HEK293 (cell line): ENCODE results near the gene HIP1.
A peak's percentile ranks its signal among the peaks of the same experiment; 100 is the strongest.

ENCODE experiments used
- CTCF ChIA-PET: fragments of 350-600 bp; formaldehyde crosslinking; extraction: SDS; loops from one replicate; lab custom pipeline; 2021; ENCODE audit warnings: antibody characterized with exemption; lab: Yijun Ruan, JAX
- POLR2A ChIA-PET: fragments of 300-600 bp; formaldehyde crosslinking; extraction: SDS; loops from one replicate; lab custom pipeline; 2020; ENCODE audit warnings: antibody characterized with exemption, inconsistent platforms; lab: Yijun Ruan, JAX
- H3K27ac ChIP-seq: fragments of 200-500 bp; sonication (Bioruptor generic); 2 replicates; pipeline ENCODE4 v1.5.1; 2014; ENCODE audit warnings: low read depth, low read length, control low read depth, inconsistent platforms; ENCODE audit errors: extremely low read depth
- H3K36me3 ChIP-seq, 2 experiments: fragments of 200-500 bp in 1 of 2; sonication (Bioruptor generic) in 1 of 2; 1 replicate in 1 of 2; 2 replicates in 1 of 2; pipeline ENCODE4 v1.5.1; 2014 to 2017; ENCODE audit warnings: inconsistent platforms in 2 of 2, low read length in 2 of 2; ENCODE audit not compliant: control insufficient read depth in 2 of 2, insufficient read depth in 1 of 2
- H3K4me1 ChIP-seq: fragments of 200-500 bp; sonication (Bioruptor generic); 2 replicates; pipeline ENCODE4 v1.5.1; 2014; ENCODE audit warnings: mild to moderate bottlenecking, low read length, inconsistent platforms; ENCODE audit not compliant: control insufficient read depth, insufficient read depth
- H3K4me3 ChIP-seq: 2 replicates; pipeline ENCODE4 v1.5.1; 2011; ENCODE audit warnings: low read depth, mild to moderate bottlenecking, control low read depth, low read length, moderate library complexity
- H3K9me3 ChIP-seq: fragments of 200-500 bp; sonication (Bioruptor generic); 2 replicates; pipeline ENCODE4 v1.5.1; 2014; ENCODE audit warnings: low read depth, low read length, inconsistent platforms; ENCODE audit not compliant: control insufficient read depth, insufficient read depth
- HOXC10 ChIP-seq: sonication (generic); formaldehyde crosslinking; IDR thresholded peaks from 2 replicates; pipeline ENCODE4 v1.8.1; 2023; ENCODE audit warnings: mild to moderate bottlenecking, missing genetic modification reagents
- KLF10 ChIP-seq: fragments of 450-650 bp; IDR thresholded peaks from 2 replicates; pipeline ENCODE4 v1.5.1; 2018; ENCODE audit warnings: missing biosample characterization, mild to moderate bottlenecking, missing genetic modification characterization
- KLF7 ChIP-seq: fragments of 450-650 bp; formaldehyde crosslinking; IDR thresholded peaks from 2 replicates; pipeline ENCODE4 v1.5.1; 2016; ENCODE audit warnings: missing biosample characterization, missing genetic modification characterization, borderline replicate concordance
- TRIM28 ChIP-seq: IDR thresholded peaks from 2 replicates; pipeline ENCODE4 v1.6.1; 2011; ENCODE audit warnings: low read length, control low read depth, borderline replicate concordance
- WT1 ChIP-seq: fragments of 450-650 bp; formaldehyde crosslinking; IDR thresholded peaks from 2 replicates; pipeline ENCODE4 v1.5.1; 2016; ENCODE audit warnings: missing biosample characterization, missing genetic modification characterization
- ZBTB21 ChIP-seq: fragments of 450-650 bp; formaldehyde crosslinking; IDR thresholded peaks from 2 replicates; pipeline ENCODE4 v1.5.1; 2017; ENCODE audit warnings: missing biosample characterization, missing genetic modification characterization
- ZIC2 ChIP-seq: fragments of 450-650 bp; formaldehyde crosslinking; IDR thresholded peaks from 2 replicates; pipeline ENCODE4 v1.5.1; 2016; ENCODE audit warnings: missing biosample characterization, missing genetic modification characterization
- ZNF121 ChIP-seq: fragments of 450-650 bp; formaldehyde crosslinking; IDR thresholded peaks from 2 replicates; pipeline ENCODE4 v1.5.1; 2016; ENCODE audit warnings: missing biosample characterization, missing genetic modification characterization
- ZNF169 ChIP-seq: fragments of 450-650 bp; formaldehyde crosslinking; IDR thresholded peaks from 2 replicates; pipeline ENCODE4 v1.5.1; 2016; ENCODE audit warnings: missing biosample characterization, missing genetic modification characterization
- ZNF175 ChIP-seq: fragments of 450-650 bp; formaldehyde crosslinking; IDR thresholded peaks from 2 replicates; pipeline ENCODE4 v1.5.1; 2016; ENCODE audit warnings: missing biosample characterization, missing genetic modification characterization
- ZNF184 ChIP-seq: fragments of 450-650 bp; IDR thresholded peaks from 2 replicates; pipeline ENCODE4 v1.5.1; 2018; ENCODE audit warnings: missing biosample characterization, mild to moderate bottlenecking, missing genetic modification characterization
- ZNF248 ChIP-seq: fragments of 450-650 bp; formaldehyde crosslinking; IDR thresholded peaks from 2 replicates; pipeline ENCODE4 v1.5.1; 2017; ENCODE audit warnings: missing biosample characterization, missing genetic modification characterization
- ZNF302 ChIP-seq: fragments of 450-650 bp; formaldehyde crosslinking; IDR thresholded peaks from 2 replicates; pipeline ENCODE4 v1.5.1; 2016; ENCODE audit warnings: missing biosample characterization, missing genetic modification characterization, low read depth
- ZNF394 ChIP-seq: fragments of 450-650 bp; formaldehyde crosslinking; IDR thresholded peaks from 2 replicates; pipeline ENCODE4 v1.5.1; 2016; ENCODE audit warnings: missing biosample characterization, missing genetic modification characterization, mild to moderate bottlenecking, moderate library complexity, borderline replicate concordance
- ZNF433 ChIP-seq: fragments of 450-650 bp; formaldehyde crosslinking; IDR thresholded peaks from 2 replicates; pipeline ENCODE4 v1.5.1; 2016; ENCODE audit warnings: missing biosample characterization, missing genetic modification characterization, low read depth
- ZNF473 ChIP-seq: fragments of 450-650 bp; formaldehyde crosslinking; IDR thresholded peaks from 2 replicates; pipeline ENCODE4 v1.5.1; 2017; ENCODE audit warnings: missing biosample characterization, missing genetic modification characterization
- ZNF521 ChIP-seq: fragments of 450-650 bp; formaldehyde crosslinking; IDR thresholded peaks from 2 replicates; pipeline ENCODE4 v1.5.1; 2017; ENCODE audit warnings: missing biosample characterization, mild to moderate bottlenecking, missing genetic modification characterization
- ZNF548 ChIP-seq: fragments of 450-650 bp; formaldehyde crosslinking; IDR thresholded peaks from 2 replicates; pipeline ENCODE4 v1.5.1; 2016; ENCODE audit warnings: missing biosample characterization, missing genetic modification characterization
- ZNF621 ChIP-seq: fragments of 450-650 bp; formaldehyde crosslinking; IDR thresholded peaks from 2 replicates; pipeline ENCODE4 v1.5.1; 2017; ENCODE audit warnings: missing biosample characterization, missing genetic modification characterization
- ZNF623 ChIP-seq: fragments of 450-650 bp; formaldehyde crosslinking; IDR thresholded peaks from 2 replicates; pipeline ENCODE4 v1.5.1; 2016; ENCODE audit warnings: missing biosample characterization, missing genetic modification characterization
- ZNF624 ChIP-seq: fragments of 450-650 bp; formaldehyde crosslinking; IDR thresholded peaks from 2 replicates; pipeline ENCODE4 v1.5.1; 2017; ENCODE audit warnings: missing biosample characterization, missing genetic modification characterization
- ZNF670 ChIP-seq: fragments of 450-650 bp; formaldehyde crosslinking; IDR thresholded peaks from 2 replicates; pipeline ENCODE4 v1.5.1; 2016; ENCODE audit warnings: missing biosample characterization, missing genetic modification characterization, low read depth
- TF ChIP-seq, protein P1 (sequence below): fragments of 450-650 bp; formaldehyde crosslinking; IDR thresholded peaks from 2 replicates; pipeline ENCODE4 v1.5.1; 2017; ENCODE audit warnings: missing biosample characterization, missing genetic modification characterization
- TF ChIP-seq, protein P2 (sequence below): fragments of 450-650 bp; formaldehyde crosslinking; IDR thresholded peaks from 2 replicates; pipeline ENCODE4 v1.5.1; 2016; ENCODE audit warnings: missing biosample characterization, missing genetic modification characterization
- TF ChIP-seq, protein P3 (sequence below): fragments of 450-650 bp; formaldehyde crosslinking; IDR thresholded peaks from 2 replicates; pipeline ENCODE4 v1.5.1; 2016; ENCODE audit warnings: missing biosample characterization, missing genetic modification characterization, borderline replicate concordance
- TF ChIP-seq, protein P4 (sequence below): fragments of 450-650 bp; formaldehyde crosslinking; IDR thresholded peaks from 2 replicates; pipeline ENCODE4 v1.5.1; 2016; ENCODE audit warnings: missing biosample characterization, missing genetic modification characterization

The HIP1 gene

DNA sequence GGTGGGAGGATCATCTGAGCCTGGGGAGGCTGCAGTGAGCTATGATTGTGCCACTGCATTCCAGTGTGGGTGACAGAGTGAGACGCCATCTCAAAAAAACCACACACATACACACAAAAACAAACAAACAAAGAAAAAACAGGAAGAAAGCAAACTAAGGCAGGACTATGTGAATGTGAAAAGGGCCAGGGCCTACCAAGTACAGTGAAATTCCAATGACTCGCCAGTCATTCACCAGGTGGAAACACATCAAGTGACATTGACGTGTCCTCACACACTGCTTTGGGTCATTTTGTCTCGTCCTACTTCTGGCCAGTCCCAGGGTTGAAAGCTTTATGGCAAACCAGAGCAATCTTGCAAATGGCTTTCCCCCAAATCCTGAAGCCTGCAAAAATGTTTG is 79.9 kb downstream of the HIP1 start:
- H3K4me1 ChIP-seq: 0 out of 2 replicates have a peak, but pooled peaks cover 2% of the 10 kb centered on the region
- no peaks in the 10 kb centered on the region for H3K36me3 ChIP-seq
- CTCF ChIA-PET: no interaction called here
- H3K27ac ChIP-seq: no peak overlapping the region
- TF ChIP-seq ZNF624 (tag by site-specific recombination) (no peak), ZNF670 (no peak), KLF7 (tag by site-specific recombination) (no peak), ZNF473 (tag by site-specific recombination) (no peak), ZNF121 (no peak), ZNF248 (no peak), ZNF548 (tag by site-specific recombination) (no peak), ZNF169 (tag by site-specific recombination) (no peak), ZNF394 (no peak), ZNF302 (tag by site-specific recombination) (no peak), ZNF184 (no peak), HOXC10 (no peak), ZNF433 (tag by site-specific recombination) (no peak), ZNF623 (tag by site-specific recombination) (no peak)
- TF ChIP-seq, protein P1, sequence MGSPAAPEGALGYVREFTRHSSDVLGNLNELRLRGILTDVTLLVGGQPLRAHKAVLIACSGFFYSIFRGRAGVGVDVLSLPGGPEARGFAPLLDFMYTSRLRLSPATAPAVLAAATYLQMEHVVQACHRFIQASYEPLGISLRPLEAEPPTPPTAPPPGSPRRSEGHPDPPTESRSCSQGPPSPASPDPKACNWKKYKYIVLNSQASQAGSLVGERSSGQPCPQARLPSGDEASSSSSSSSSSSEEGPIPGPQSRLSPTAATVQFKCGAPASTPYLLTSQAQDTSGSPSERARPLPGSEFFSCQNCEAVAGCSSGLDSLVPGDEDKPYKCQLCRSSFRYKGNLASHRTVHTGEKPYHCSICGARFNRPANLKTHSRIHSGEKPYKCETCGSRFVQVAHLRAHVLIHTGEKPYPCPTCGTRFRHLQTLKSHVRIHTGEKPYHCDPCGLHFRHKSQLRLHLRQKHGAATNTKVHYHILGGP (tag by site-specific recombination): no peak
- TF ChIP-seq, protein P2, sequence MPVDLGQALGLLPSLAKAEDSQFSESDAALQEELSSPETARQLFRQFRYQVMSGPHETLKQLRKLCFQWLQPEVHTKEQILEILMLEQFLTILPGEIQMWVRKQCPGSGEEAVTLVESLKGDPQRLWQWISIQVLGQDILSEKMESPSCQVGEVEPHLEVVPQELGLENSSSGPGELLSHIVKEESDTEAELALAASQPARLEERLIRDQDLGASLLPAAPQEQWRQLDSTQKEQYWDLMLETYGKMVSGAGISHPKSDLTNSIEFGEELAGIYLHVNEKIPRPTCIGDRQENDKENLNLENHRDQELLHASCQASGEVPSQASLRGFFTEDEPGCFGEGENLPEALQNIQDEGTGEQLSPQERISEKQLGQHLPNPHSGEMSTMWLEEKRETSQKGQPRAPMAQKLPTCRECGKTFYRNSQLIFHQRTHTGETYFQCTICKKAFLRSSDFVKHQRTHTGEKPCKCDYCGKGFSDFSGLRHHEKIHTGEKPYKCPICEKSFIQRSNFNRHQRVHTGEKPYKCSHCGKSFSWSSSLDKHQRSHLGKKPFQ (tag by site-specific recombination): no peak
- TF ChIP-seq, protein P3, sequence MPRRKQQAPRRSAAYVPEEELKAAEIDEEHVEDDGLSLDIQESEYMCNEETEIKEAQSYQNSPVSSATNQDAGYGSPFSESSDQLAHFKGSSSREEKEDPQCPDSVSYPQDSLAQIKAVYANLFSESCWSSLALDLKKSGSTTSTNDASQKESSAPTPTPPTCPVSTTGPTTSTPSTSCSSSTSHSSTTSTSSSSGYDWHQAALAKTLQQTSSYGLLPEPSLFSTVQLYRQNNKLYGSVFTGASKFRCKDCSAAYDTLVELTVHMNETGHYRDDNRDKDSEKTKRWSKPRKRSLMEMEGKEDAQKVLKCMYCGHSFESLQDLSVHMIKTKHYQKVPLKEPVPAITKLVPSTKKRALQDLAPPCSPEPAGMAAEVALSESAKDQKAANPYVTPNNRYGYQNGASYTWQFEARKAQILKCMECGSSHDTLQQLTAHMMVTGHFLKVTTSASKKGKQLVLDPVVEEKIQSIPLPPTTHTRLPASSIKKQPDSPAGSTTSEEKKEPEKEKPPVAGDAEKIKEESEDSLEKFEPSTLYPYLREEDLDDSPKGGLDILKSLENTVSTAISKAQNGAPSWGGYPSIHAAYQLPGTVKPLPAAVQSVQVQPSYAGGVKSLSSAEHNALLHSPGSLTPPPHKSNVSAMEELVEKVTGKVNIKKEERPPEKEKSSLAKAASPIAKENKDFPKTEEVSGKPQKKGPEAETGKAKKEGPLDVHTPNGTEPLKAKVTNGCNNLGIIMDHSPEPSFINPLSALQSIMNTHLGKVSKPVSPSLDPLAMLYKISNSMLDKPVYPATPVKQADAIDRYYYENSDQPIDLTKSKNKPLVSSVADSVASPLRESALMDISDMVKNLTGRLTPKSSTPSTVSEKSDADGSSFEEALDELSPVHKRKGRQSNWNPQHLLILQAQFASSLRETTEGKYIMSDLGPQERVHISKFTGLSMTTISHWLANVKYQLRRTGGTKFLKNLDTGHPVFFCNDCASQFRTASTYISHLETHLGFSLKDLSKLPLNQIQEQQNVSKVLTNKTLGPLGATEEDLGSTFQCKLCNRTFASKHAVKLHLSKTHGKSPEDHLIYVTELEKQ (tag by site-specific recombination): no peak
- POLR2A ChIA-PET: no interaction called here
- H3K4me3 ChIP-seq: no peak overlapping the region
- no peaks in the 10 kb centered on the region for H3K9me3 ChIP-seq

DNA sequence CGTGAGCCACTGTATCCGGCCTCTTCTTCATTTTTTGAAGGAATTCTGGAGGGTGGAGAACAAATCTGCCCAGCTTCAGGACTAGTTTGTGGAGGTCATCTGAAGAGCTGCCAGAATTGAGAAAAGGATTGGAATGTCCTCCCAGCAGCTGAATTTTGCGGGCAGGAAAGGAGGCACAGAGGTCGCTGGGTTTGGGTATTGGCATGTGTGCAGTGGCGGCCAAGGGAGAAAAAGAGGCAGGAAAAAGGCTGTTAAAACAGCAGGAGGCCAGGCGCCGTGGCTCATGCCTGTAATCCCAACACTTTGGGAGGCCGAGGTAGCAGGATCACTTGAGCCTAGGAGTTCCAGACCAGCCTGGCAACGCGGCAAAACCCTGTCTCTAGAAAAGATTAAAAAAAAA is 80.4 kb downstream of the HIP1 start:
- CTCF ChIA-PET: no interaction called here
- Histone ChIP-seq H3K4me3 (no peak overlapping the region), H3K27ac (no peak overlapping the region), H3K36me3 (no peaks in the 10 kb centered on the region), H3K4me1 (0 out of 2 replicates have a peak, but pooled peaks cover 2% of the 10 kb centered on the region), H3K9me3 (no peaks in the 10 kb centered on the region)
- POLR2A ChIA-PET: no interaction called here
- TF ChIP-seq, protein P4, sequence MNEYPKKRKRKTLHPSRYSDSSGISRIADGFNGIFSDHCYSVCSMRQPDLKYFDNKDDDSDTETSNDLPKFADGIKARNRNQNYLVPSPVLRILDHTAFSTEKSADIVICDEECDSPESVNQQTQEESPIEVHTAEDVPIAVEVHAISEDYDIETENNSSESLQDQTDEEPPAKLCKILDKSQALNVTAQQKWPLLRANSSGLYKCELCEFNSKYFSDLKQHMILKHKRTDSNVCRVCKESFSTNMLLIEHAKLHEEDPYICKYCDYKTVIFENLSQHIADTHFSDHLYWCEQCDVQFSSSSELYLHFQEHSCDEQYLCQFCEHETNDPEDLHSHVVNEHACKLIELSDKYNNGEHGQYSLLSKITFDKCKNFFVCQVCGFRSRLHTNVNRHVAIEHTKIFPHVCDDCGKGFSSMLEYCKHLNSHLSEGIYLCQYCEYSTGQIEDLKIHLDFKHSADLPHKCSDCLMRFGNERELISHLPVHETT: no peak
- no peak for TF ChIP-seq WT1 (tag by site-specific recombination)
- TF ChIP-seq, protein P2 (tag by site-specific recombination): no peak
- no peak for TF ChIP-seq ZNF670
- TF ChIP-seq ZNF621 (tag by site-specific recombination): no peak
- no peak for TF ChIP-seq ZNF394
- no peak for TF ChIP-seq KLF10
- TF ChIP-seq ZIC2 (tag by site-specific recombination): peak; percentile 70
- TF ChIP-seq ZBTB21: no peak
- TF ChIP-seq ZNF521 (tag by site-specific recombination): no peak
- 0 out of 2 replicates have a peak, but pooled peaks have one; percentile 19 for TF ChIP-seq TRIM28
- no peak for TF ChIP-seq ZNF175 (tag by site-specific recombination)
